ENCODE data around the gene ZNF853. TPM values are rescaled to one million over a fixed set of nuclear protein-coding genes. Genes with fewer than 3 reads are reported as not detected.

ZNF853 gene
- polyA plus RNA-seq, 1 donor (not counting 4 experiments of a cell fraction or from before 2014, with no cell fraction given): 0.03 TPM

- Histone ChIP-seq H3K27ac (ENCODE audit: control insufficient read depth, insufficient read depth, low read length) (peak overlapping the region; percentile 33), H3K9me3 (ENCODE audit: control insufficient read depth, low read depth, low read length) (no peaks in the 10 kb centered on the region), H3K9ac (ENCODE audit: control insufficient read depth, extremely low read depth, insufficient read depth, low read length) (peak overlapping the region; percentile 83), H3K4me1 (ENCODE audit: control insufficient read depth, extremely low read depth, insufficient read depth, low read length) (peaks cover 6% of the 10 kb centered on the region), H3K79me2 (ENCODE audit: control insufficient read depth, insufficient read depth, low read length) (peaks cover 13% of the 10 kb centered on the region), H3K9me1 (ENCODE audit: control insufficient read depth, extremely low read depth, insufficient read depth, low read length) (no peaks in the 10 kb centered on the region), H3K4me3 (ENCODE audit: control insufficient read depth in 2 of 3, extremely low read depth in 1 of 3, insufficient read depth in 2 of 3, low read depth in 1 of 3, low read length in 3 of 3) (peak overlapping the region; percentile 81 to 91 (median 88)), H3K27me3 (ENCODE audit: control insufficient read depth, extremely low read depth, insufficient read depth, low read length) (no peaks in the 10 kb centered on the region), H4K20me1 (ENCODE audit: control insufficient read depth, extremely low read depth, insufficient read depth, low read length) (no peaks in the 10 kb centered on the region), H3K4me2 (ENCODE audit: control insufficient read depth, extremely low read depth, insufficient read depth, low read depth, low read length) (peak overlapping the region; percentile 72), H2AFZ (ENCODE audit: control insufficient read depth, low read length) (peak overlapping the region; percentile 92), H3K36me3 (ENCODE audit: control insufficient read depth in 2 of 2, extremely low read depth in 1 of 2, insufficient read depth in 2 of 2, low read length in 2 of 2) (peaks cover 12 to 17% of the 10 kb centered on the region in 2 experiments)
- no peak for DNase-seq (ENCODE audit: low read depth, low spot score)
- FAIRE-seq: no peak
- TF ChIP-seq CTCF (optimal IDR thresholded peaks at IDR 0.05 in 1 of 3, IDR thresholded peaks at IDR 0.05 in 1 of 3, conservative IDR thresholded peaks at IDR 0.05 in 1 of 3; ENCODE audit: extremely low read depth in 1 of 3, insufficient read depth in 2 of 3, low read length in 3 of 3) (no peak), EZH2 (IDR thresholded peaks at IDR 0.05; ENCODE audit: low read length) (no peak)
- dilution Hi-C loops (cut with MboI; ENCODE audit: extremely low pct_ligation_motif_present, low sequenced_read_pairs): no loop called here
These were observed 24.7 kb upstream of the ZNF853 start for GRCh38 chr7:6590645-6591110.

- Histone ChIP-seq H3K27ac (ENCODE audit: control insufficient read depth, insufficient read depth, low read length) (no peak overlapping the region), H3K36me3 (ENCODE audit: control insufficient read depth in 2 of 2, extremely low read depth in 1 of 2, insufficient read depth in 2 of 2, low read length in 2 of 2) (peaks cover 14 to 36% of the 10 kb centered on the region in 2 experiments)
- dilution Hi-C loops (cut with MboI; ENCODE audit: extremely low pct_ligation_motif_present, low sequenced_read_pairs): no loop called here
These were observed 15.3 kb upstream of the ZNF853 start for GRCh38 chr7:6600093-6600492.

More at GRCh38 chr7:6600093-6600492, 15.3 kb upstream of the ZNF853 start:
- Histone ChIP-seq H3K4me3 (ENCODE audit: control insufficient read depth in 2 of 3, extremely low read depth in 1 of 3, insufficient read depth in 2 of 3, low read depth in 1 of 3, low read length in 3 of 3) (no peak overlapping the region), H3K4me2 (ENCODE audit: control insufficient read depth, extremely low read depth, insufficient read depth, low read depth, low read length) (no peak overlapping the region), H2AFZ (ENCODE audit: control insufficient read depth, low read length) (no peak overlapping the region), H3K9me1 (ENCODE audit: control insufficient read depth, extremely low read depth, insufficient read depth, low read length) (no peaks in the 10 kb centered on the region), H3K9ac (ENCODE audit: control insufficient read depth, extremely low read depth, insufficient read depth, low read length) (no peak overlapping the region), H3K4me1 (ENCODE audit: control insufficient read depth, extremely low read depth, insufficient read depth, low read length) (no peaks in the 10 kb centered on the region), H3K79me2 (ENCODE audit: control insufficient read depth, insufficient read depth, low read length) (no peaks in the 10 kb centered on the region), H3K9me3 (ENCODE audit: control insufficient read depth, low read depth, low read length) (no peaks in the 10 kb centered on the region), H4K20me1 (ENCODE audit: control insufficient read depth, extremely low read depth, insufficient read depth, low read length) (no peaks in the 10 kb centered on the region), H3K27me3 (ENCODE audit: control insufficient read depth, extremely low read depth, insufficient read depth, low read length) (no peaks in the 10 kb centered on the region)
- no peak for FAIRE-seq
- no peak for DNase-seq (ENCODE audit: low read depth, low spot score)
- TF ChIP-seq EZH2 (IDR thresholded peaks at IDR 0.05; ENCODE audit: low read length) (no peak), CTCF (optimal IDR thresholded peaks at IDR 0.05 in 1 of 3, IDR thresholded peaks at IDR 0.05 in 1 of 3, conservative IDR thresholded peaks at IDR 0.05 in 1 of 3; ENCODE audit: extremely low read depth in 1 of 3, insufficient read depth in 2 of 3, low read length in 3 of 3) (no peak)
